Esophagus muscularis mucosa (tissue), 4 donors: Measurements from ENCODE around the gene OR10G7. TPM values are rescaled to one million over a fixed set of nuclear protein-coding genes. Genes with fewer than 3 reads are reported as not detected.

Experiments
- DNase-seq: peaks from one replicate; pipeline ENCODE4 v3.0.0-alpha.2; 2017; ENCODE audit errors: extremely low spot score
- H3K27ac ChIP-seq, 4 donors: fragments of 200-600 bp; sonication (generic); replicated peaks in 1 of 4; 1 replicate in 3 of 4; 2 replicates in 1 of 4; pipeline ENCODE4 v1.5.1; 2016 to 2019; ENCODE audit warnings: mild to moderate bottlenecking in 1 of 4
- H3K27me3 ChIP-seq, 4 donors: fragments of 200-600 bp; sonication (generic); one replicate each; pipeline versions ENCODE4 v1.5.1 to v1.6.0; 2016 to 2019
- H3K36me3 ChIP-seq, 4 donors: fragments of 200-600 bp; sonication (generic); one replicate each; pipeline ENCODE4 v1.5.1; 2016 to 2019
- H3K4me1 ChIP-seq, 4 donors: fragments of 200-600 bp; sonication (generic); one replicate each; pipeline ENCODE4 v1.5.1; 2016 to 2019
- H3K4me3 ChIP-seq, 4 donors: fragments of 200-600 bp; sonication (generic); 1 replicate in 2 of 4; 2 replicates in 2 of 4; pipeline ENCODE4 v1.5.1; 2016 to 2019; ENCODE audit warnings: mild to moderate bottlenecking in 4 of 4, moderate library complexity in 1 of 4
- H3K9me3 ChIP-seq, 4 donors: fragments of 200-600 bp; sonication (generic); 1 replicate in 3 of 4; 2 replicates in 1 of 4; pipeline ENCODE4 v1.5.1; 2016 to 2019
- CTCF ChIP-seq, 3 experiments: fragments of 200-600 bp in 2 of 3; fragments of 450-650 bp in 1 of 3; sonication (generic) in 2 of 3; IDR thresholded peaks; one replicate each; pipeline ENCODE4 v1.5.1; 2017 to 2019; ENCODE audit warnings: antibody characterized with exemption in 3 of 3, mild to moderate bottlenecking in 2 of 3, moderate library complexity in 1 of 3
- EP300 ChIP-seq: sonication (generic); formaldehyde crosslinking; IDR thresholded peaks from one replicate; pipeline ENCODE4 v1.6.1; 2017; ENCODE audit warnings: antibody characterized with exemption
- POLR2A ChIP-seq: fragments of 450-650 bp; IDR thresholded peaks from one replicate; pipeline ENCODE4 v1.6.1; 2017; ENCODE audit warnings: antibody characterized with exemption, moderate library complexity, mild to moderate bottlenecking, low read depth
- POLR2AphosphoS5 ChIP-seq, 2 donors: sonication (generic); formaldehyde crosslinking; IDR thresholded peaks; one replicate each; pipeline ENCODE4 v1.6.1; 2017; ENCODE audit warnings: antibody characterized with exemption in 2 of 2
- WGBS: methylation state at CpG from one replicate; pipeline ENCODE4 v1.1.5; 2018; 5-methylcytosine and 5-hydroxymethylcytosine counted together
- intact Hi-C: fragments of 100-400 bp; cut with DNase I; formaldehyde crosslinking; loops from one replicate; pipeline ENCODE4 v1.15.1; 2023
- total RNA-seq, 4 donors: library from RNA; depleted of rRNA; stranded (reverse); fragments of >200 nt; gene quantifications; one replicate each; pipeline versions ENCODE4 v1.1.0 to v1.2.1, GENCODE V29; 2016

The OR10G7 gene
- not detected for total RNA-seq

- Histone ChIP-seq H3K36me3 (no peaks in the 10 kb centered on the region), H3K27me3 (no peaks in the 10 kb centered on the region), H3K4me1 (peaks cover 0 to 8% (median 2%) of the 10 kb centered on the region in 4 donors), H3K4me3 (no peak within 1 kb of the TSS), H3K27ac (no peak within 1 kb of the TSS), H3K9me3 (no peaks in the 10 kb centered on the region)
- TF ChIP-seq CTCF (IDR thresholded peaks at IDR 0.05) = no peak
- TF ChIP-seq POLR2A = no peak
- no peak for TF ChIP-seq EP300
- TF ChIP-seq POLR2AphosphoS5 (IDR thresholded peaks at IDR 0.05) = no peak
- DNase-seq = no peak
- 6% methylated on average over 1 of the region's 1 CpG for WGBS
- intact Hi-C loops = no loop called here
Observed at GRCh38 chr11:124041254-124041653, at the start of gene OR10G7. TSS of gene OR10G7 (minus strand) at chr11:124041325. CDS start at chr11:124039001, 2,324 bp downstream.

- 55% methylated on average over 10 of the region's 10 CpGs for WGBS
Observed at GRCh38 chr11:124085997-124086846, 45.1 kb upstream of the OR10G7 start.

GRCh38 chr11:124085583-124085982, 44.5 kb upstream of the OR10G7 start:
- H3K27me3 ChIP-seq = peaks cover 0 to 43% (median 0%) of the 10 kb centered on the region in 4 donors
- TF ChIP-seq CTCF (IDR thresholded peaks at IDR 0.05) = no peak
- TF ChIP-seq POLR2A = no peak
- no peak for TF ChIP-seq EP300
- no peak for TF ChIP-seq POLR2AphosphoS5 (IDR thresholded peaks at IDR 0.05)
- no peaks in the 10 kb centered on the region for H3K9me3 ChIP-seq
- 43% methylated on average over 3 of the region's 3 CpGs for WGBS
- no peak overlapping the region for H3K4me3 ChIP-seq
- intact Hi-C loops = loop anchor here (10.0 kb wide), 1 partner anchor 109 kb away; no protein-coding TSS in a partner anchor
- DNase-seq = no peak
- H3K36me3 ChIP-seq = no peaks in the 10 kb centered on the region
- no peak overlapping the region for H3K27ac ChIP-seq
- no peaks in the 10 kb centered on the region for H3K4me1 ChIP-seq

More at GRCh38 chr11:124085997-124086846, 45.1 kb upstream of the OR10G7 start:
- H3K4me1 ChIP-seq = no peaks in the 10 kb centered on the region
- no peak for DNase-seq
- no peaks in the 10 kb centered on the region for H3K9me3 ChIP-seq
- TF ChIP-seq EP300 (no peak), POLR2AphosphoS5 (IDR thresholded peaks at IDR 0.05) (no peak), POLR2A (no peak), CTCF (IDR thresholded peaks at IDR 0.05) (no peak)
- H3K4me3 ChIP-seq = no peak overlapping the region
- H3K27me3 ChIP-seq = peaks cover 0 to 37% (median 0%) of the 10 kb centered on the region in 4 donors
- intact Hi-C loops = loop anchor here (10.0 kb wide), 1 partner anchor 109 kb away; no protein-coding TSS in a partner anchor
- no peak overlapping the region for H3K27ac ChIP-seq
- no peaks in the 10 kb centered on the region for H3K36me3 ChIP-seq

- H3K36me3 ChIP-seq = no peaks in the 10 kb centered on the region
- 75% methylated on average over 4 of the region's 4 CpGs for WGBS
- H3K27ac ChIP-seq = no peak overlapping the region
- intact Hi-C loops = loop anchor here (10.0 kb wide), 1 partner anchor 112 kb away; no protein-coding TSS in a partner anchor
- H3K9me3 ChIP-seq = no peaks in the 10 kb centered on the region
- H3K27me3 ChIP-seq = peaks cover 0 to 61% (median 0%) of the 10 kb centered on the region in 4 donors
- no peak for DNase-seq
- H3K4me3 ChIP-seq = no peak overlapping the region
- no peak for TF ChIP-seq EP300
- no peak for TF ChIP-seq CTCF (IDR thresholded peaks at IDR 0.05)
- no peak for TF ChIP-seq POLR2A
- TF ChIP-seq POLR2AphosphoS5 (IDR thresholded peaks at IDR 0.05) = no peak
- H3K4me1 ChIP-seq = no peaks in the 10 kb centered on the region
Observed at GRCh38 chr11:124082371-124082770, 41.2 kb upstream of the OR10G7 start.
